GDM1 (cell line): Measurements from ENCODE around the gene ITGA2.
"Not testable (repeated sequence)": the region's sequence is repeated elsewhere in the genome, so short reads cannot be mapped to it uniquely, and the experiment has no call there.

Experiments used
- DNase-seq: peaks from one replicate; lab custom pipeline; 2025; lab: John Stamatoyannopoulos, UW

The ITGA2 gene

GRCh38 chr5:52989025-52989780 lies at the start of gene ITGA2:
TSS of gene ITGA2 (plus strand) at chr5:52989352. CDS start at chr5:52989469, 117 bp downstream.
- DNase-seq: peak; percentile 16

GRCh38 chr5:52943285-52943684 lies 45.9 kb upstream of the ITGA2 start:
- DNase-seq: no peak

GRCh38 chr5:52943808-52944207 lies 45.3 kb upstream of the ITGA2 start:
- DNase-seq: no peak

- DNase-seq: no peak
Measured at GRCh38 chr5:52945040-52945439, 44.1 kb upstream of the ITGA2 start.

- DNase-seq: no peak
Measured at GRCh38 chr5:52947208-52947607, 41.9 kb upstream of the ITGA2 start.

- no peak for DNase-seq
Measured at GRCh38 chr5:52947851-52948250, 41.3 kb upstream of the ITGA2 start.

GRCh38 chr5:52948418-52949076 lies 40.6 kb upstream of the ITGA2 start:
- peak; percentile 51 for DNase-seq

GRCh38 chr5:52950686-52951085 lies 38.5 kb upstream of the ITGA2 start:
- DNase-seq: no peak

- DNase-seq: no peak
Measured at GRCh38 chr5:52952483-52952882, 36.7 kb upstream of the ITGA2 start.

GRCh38 chr5:52956014-52956413 lies 33.1 kb upstream of the ITGA2 start:
- DNase-seq: no peak

GRCh38 chr5:52956915-52957747 lies 32.0 kb upstream of the ITGA2 start:
- no peak for DNase-seq

- no peak for DNase-seq
Measured at GRCh38 chr5:52961274-52961681, 27.9 kb upstream of the ITGA2 start.

- DNase-seq: no peak
Measured at GRCh38 chr5:52963636-52964035, 25.5 kb upstream of the ITGA2 start.

- DNase-seq: no peak
Measured at GRCh38 chr5:52964138-52964537, 25.0 kb upstream of the ITGA2 start.

- DNase-seq: not testable (repeated sequence)
Measured at GRCh38 chr5:52976157-52976556, 13.0 kb upstream of the ITGA2 start.

- no peak for DNase-seq
Measured at GRCh38 chr5:52977264-52977897, 11.8 kb upstream of the ITGA2 start.

GRCh38 chr5:52981507-52981906 lies 7.6 kb upstream of the ITGA2 start:
- DNase-seq: no peak

- no peak for DNase-seq
Measured at GRCh38 chr5:52983731-52984636, 5.2 kb upstream of the ITGA2 start.

- no peak for DNase-seq
Measured at GRCh38 chr5:52985306-52985705, 3.8 kb upstream of the ITGA2 start.

GRCh38 chr5:52987711-52988331 lies 1.3 kb upstream of the ITGA2 start:
- DNase-seq: no peak
